C4-2B (cell line): Measurements from ENCODE around the gene JAKMIP2.

Experiments used
- ZFX ChIP-seq: fragments of 450-650 bp; IDR thresholded peaks from 2 replicates; pipeline ENCODE4 v1.6.1; 2017
- TF ChIP-seq, protein P1 (sequence below): fragments of 450-650 bp; conservative IDR thresholded peaks from 2 replicates; pipeline ENCODE4 v1.5.1; 2017; ENCODE audit warnings: mild to moderate bottlenecking

GRCh38 chr5:147756566-147756965 is 26.0 kb downstream of the JAKMIP2 start:
- TF ChIP-seq, protein P1, sequence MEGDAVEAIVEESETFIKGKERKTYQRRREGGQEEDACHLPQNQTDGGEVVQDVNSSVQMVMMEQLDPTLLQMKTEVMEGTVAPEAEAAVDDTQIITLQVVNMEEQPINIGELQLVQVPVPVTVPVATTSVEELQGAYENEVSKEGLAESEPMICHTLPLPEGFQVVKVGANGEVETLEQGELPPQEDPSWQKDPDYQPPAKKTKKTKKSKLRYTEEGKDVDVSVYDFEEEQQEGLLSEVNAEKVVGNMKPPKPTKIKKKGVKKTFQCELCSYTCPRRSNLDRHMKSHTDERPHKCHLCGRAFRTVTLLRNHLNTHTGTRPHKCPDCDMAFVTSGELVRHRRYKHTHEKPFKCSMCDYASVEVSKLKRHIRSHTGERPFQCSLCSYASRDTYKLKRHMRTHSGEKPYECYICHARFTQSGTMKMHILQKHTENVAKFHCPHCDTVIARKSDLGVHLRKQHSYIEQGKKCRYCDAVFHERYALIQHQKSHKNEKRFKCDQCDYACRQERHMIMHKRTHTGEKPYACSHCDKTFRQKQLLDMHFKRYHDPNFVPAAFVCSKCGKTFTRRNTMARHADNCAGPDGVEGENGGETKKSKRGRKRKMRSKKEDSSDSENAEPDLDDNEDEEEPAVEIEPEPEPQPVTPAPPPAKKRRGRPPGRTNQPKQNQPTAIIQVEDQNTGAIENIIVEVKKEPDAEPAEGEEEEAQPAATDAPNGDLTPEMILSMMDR, result no peak
- no peak for TF ChIP-seq ZFX
